Adrenal gland (tissue), 5 donors: ENCODE measurements around the gene HOXC11.

Experiments used
- POLR2A ChIP-seq, 2 donors: fragments of 450-650 bp; IDR thresholded peaks; one replicate each; pipeline ENCODE4 v1.6.1; 2017; ENCODE audit warnings: antibody characterized with exemption in 2 of 2, mild to moderate bottlenecking in 2 of 2, moderate library complexity in 1 of 2
- TF ChIP-seq, protein P1 (sequence below), 6 experiments: fragments of 450-650 bp in 4 of 6; fragments of 200-600 bp in 2 of 6; sonication (generic) in 1 of 6; IDR thresholded peaks; 1 replicate in 5 of 6; 2 replicates in 1 of 6; pipeline versions ENCODE4 v1.5.1 to v1.8.0; 2016 to 2021; ENCODE audit warnings: antibody characterized with exemption in 6 of 6, mild to moderate bottlenecking in 2 of 6, moderate library complexity in 1 of 6
- donor health status: DM: no; HTN: no; CAD: no.

- TF ChIP-seq, protein P1, sequence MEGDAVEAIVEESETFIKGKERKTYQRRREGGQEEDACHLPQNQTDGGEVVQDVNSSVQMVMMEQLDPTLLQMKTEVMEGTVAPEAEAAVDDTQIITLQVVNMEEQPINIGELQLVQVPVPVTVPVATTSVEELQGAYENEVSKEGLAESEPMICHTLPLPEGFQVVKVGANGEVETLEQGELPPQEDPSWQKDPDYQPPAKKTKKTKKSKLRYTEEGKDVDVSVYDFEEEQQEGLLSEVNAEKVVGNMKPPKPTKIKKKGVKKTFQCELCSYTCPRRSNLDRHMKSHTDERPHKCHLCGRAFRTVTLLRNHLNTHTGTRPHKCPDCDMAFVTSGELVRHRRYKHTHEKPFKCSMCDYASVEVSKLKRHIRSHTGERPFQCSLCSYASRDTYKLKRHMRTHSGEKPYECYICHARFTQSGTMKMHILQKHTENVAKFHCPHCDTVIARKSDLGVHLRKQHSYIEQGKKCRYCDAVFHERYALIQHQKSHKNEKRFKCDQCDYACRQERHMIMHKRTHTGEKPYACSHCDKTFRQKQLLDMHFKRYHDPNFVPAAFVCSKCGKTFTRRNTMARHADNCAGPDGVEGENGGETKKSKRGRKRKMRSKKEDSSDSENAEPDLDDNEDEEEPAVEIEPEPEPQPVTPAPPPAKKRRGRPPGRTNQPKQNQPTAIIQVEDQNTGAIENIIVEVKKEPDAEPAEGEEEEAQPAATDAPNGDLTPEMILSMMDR (IDR thresholded peaks at IDR 0.05) = no peak
- no peak for TF ChIP-seq POLR2A (IDR thresholded peaks at IDR 0.05)
Observed at GRCh38 chr12:53971686-53972085, 1.2 kb upstream of the HOXC11 start.
